Cardiac muscle cell (in vitro differentiated cells and primary cell): ENCODE data around the gene MYOCD. TPM values are rescaled to one million over a fixed set of nuclear protein-coding genes. Genes with fewer than 3 reads are reported as not detected.
"Not testable (repeated sequence)": the region's sequence is repeated elsewhere in the genome, so short reads cannot be mapped to it uniquely, and the experiment has no call there.

Source experiments
- DNase-seq, 2 donors: peaks; one replicate each; pipeline versions ENCODE4 v3.0.0 to v3.0.0-alpha.2; 2010 to 2017; ENCODE audit warnings: low read depth in 1 of 2, low spot score in 1 of 2
- H3K27ac ChIP-seq: fragments of 200-600 bp; sonication (generic); 2 replicates; pipeline ENCODE4 v1.5.1; 2016
- H3K27me3 ChIP-seq: fragments of 200-600 bp; sonication (generic); 2 replicates; pipeline ENCODE4 v1.6.0; 2016; ENCODE audit warnings: control low read depth
- H3K36me3 ChIP-seq: fragments of 200-600 bp; sonication (generic); 2 replicates; pipeline ENCODE4 v1.5.1; 2016; ENCODE audit warnings: control low read depth
- H3K4me1 ChIP-seq: fragments of 200-600 bp; sonication (generic); 2 replicates; pipeline ENCODE4 v1.8.1; 2017; ENCODE audit warnings: low read depth, mild to moderate bottlenecking, mixed run types
- H3K4me3 ChIP-seq: fragments of 200-600 bp; sonication (generic); 2 replicates; pipeline ENCODE4 v1.5.1; 2016; ENCODE audit warnings: mild to moderate bottlenecking
- H3K9me3 ChIP-seq: fragments of 200-600 bp; sonication (generic); 2 replicates; pipeline ENCODE4 v1.5.1; 2017; ENCODE audit warnings: low read depth, mild to moderate bottlenecking, control low read depth
- polyA plus RNA-seq: library from polyadenylated mRNA; unstranded; fragments of >200 nt; fragmentation: Nextera tagmentation; extraction: Ambion mirVana; gene quantifications from 2 replicates; pipeline ENCODE4 v1.2.1, GENCODE V29; 2016
- total RNA-seq: library from RNA; depleted of rRNA; stranded (reverse); fragments of >200 nt; gene quantifications from 2 replicates; pipeline ENCODE4 v1.2.3, GENCODE V29; 2016
- TF ChIP-seq, protein P1 (sequence below): IDR thresholded peaks from 2 replicates; pipeline ENCODE4 v1.5.1; 2012; ENCODE audit warnings: low read depth, mild to moderate bottlenecking, low read length

The MYOCD gene
- total and polyA plus RNA-seq, 2 experiments from 2014 or later = 70.8 to 160 TPM

DNA sequence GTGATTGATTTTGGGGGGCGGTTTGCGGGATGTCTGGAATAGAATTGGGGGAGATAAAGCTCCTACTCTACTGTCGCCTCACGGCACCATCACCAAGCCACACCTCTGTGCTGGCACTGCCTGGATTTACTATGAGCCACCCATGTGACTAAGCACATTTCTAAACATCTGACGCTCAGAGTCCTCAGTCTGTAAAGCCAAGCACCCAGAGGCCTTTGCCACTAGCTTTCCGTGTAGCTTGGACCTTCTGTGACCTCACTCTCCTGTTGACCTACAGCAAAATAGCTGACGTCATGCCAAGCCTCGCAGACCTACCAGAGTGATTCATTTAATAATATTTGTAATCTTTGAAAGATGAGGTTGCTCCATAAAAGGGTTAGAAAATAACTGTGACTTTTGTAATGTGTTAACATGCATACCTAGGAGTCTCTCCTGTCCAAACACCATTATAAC, 38.5 kb upstream of the MYOCD start:
- peak in 1 of 2 donors; percentile 60 for DNase-seq
- Histone ChIP-seq H3K27ac (peak overlapping the region; percentile 84), H3K4me1 (peaks cover 63% of the 10 kb centered on the region), H3K36me3 (no peaks in the 10 kb centered on the region), H3K4me3 (no peak overlapping the region), H3K9me3 (no peaks in the 10 kb centered on the region), H3K27me3 (no peaks in the 10 kb centered on the region)
- TF ChIP-seq, protein P1, sequence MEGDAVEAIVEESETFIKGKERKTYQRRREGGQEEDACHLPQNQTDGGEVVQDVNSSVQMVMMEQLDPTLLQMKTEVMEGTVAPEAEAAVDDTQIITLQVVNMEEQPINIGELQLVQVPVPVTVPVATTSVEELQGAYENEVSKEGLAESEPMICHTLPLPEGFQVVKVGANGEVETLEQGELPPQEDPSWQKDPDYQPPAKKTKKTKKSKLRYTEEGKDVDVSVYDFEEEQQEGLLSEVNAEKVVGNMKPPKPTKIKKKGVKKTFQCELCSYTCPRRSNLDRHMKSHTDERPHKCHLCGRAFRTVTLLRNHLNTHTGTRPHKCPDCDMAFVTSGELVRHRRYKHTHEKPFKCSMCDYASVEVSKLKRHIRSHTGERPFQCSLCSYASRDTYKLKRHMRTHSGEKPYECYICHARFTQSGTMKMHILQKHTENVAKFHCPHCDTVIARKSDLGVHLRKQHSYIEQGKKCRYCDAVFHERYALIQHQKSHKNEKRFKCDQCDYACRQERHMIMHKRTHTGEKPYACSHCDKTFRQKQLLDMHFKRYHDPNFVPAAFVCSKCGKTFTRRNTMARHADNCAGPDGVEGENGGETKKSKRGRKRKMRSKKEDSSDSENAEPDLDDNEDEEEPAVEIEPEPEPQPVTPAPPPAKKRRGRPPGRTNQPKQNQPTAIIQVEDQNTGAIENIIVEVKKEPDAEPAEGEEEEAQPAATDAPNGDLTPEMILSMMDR = no peak

DNA sequence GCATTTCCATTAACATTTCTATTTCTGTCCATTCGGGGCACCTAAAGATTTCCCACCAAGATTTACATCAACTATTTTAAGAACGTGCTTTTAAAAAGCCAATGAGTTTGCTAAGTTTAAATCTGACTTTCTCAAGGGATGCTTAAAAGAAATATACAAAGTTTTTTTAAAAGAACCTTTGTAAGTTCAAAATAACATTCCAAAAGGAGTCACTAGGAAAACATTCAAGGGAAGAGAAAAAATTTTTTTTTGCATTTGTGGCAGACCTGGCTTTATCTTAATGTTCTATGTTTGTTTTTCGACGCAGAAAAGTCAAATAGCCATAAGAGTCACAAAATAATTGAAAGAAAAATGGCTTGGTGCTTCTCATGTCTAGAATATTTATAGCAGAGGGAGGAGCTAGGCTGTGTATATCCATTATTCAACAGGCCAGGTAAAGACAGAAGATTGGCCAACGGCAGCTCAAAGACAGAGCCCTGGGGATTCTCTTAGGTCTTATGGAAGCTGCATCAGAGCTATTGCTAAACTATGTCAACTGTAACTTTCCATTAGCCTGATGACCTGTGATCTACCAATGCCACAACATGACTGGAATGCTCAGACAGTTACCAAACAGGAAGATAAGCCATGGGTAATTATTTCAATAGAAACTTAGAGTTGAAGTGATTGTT, 37.8 kb upstream of the MYOCD start:
- no peak for DNase-seq
- H3K27ac ChIP-seq = peak overlapping the region; percentile 84

DNA sequence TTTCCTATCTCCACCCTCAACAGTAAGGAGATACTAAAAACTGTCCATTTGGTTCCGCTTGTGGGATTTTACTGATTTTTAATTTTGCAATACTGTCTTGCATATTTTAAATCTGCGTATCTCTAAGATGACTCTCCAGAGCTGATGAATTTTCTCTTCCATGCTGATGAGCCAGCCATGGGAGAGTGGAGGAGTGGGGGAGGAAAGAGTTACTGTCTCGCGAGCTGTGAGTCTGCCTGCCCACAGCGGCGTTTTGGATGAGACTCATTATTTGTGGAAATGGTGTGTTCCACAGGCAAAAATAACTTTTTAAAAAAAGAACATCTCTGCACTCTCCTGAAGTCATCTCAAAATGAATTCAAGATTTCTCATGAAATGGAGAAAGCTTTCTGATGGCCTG, 34.6 kb upstream of the MYOCD start:
- H3K4me1 ChIP-seq = peaks cover 51% of the 10 kb centered on the region
- H3K27ac ChIP-seq = peak overlapping the region; percentile 85
- no peaks in the 10 kb centered on the region for H3K36me3 ChIP-seq
- TF ChIP-seq, protein P1 = no peak
- no peaks in the 10 kb centered on the region for H3K9me3 ChIP-seq
- no peak overlapping the region for H3K4me3 ChIP-seq
- no peak for DNase-seq
- H3K27me3 ChIP-seq = no peaks in the 10 kb centered on the region

More for the DNA sequence above, 37.8 kb upstream of the MYOCD start:
- Histone ChIP-seq H3K36me3 (no peaks in the 10 kb centered on the region), H3K4me3 (no peak overlapping the region), H3K27me3 (no peaks in the 10 kb centered on the region), H3K9me3 (no peaks in the 10 kb centered on the region), H3K4me1 (peaks cover 56% of the 10 kb centered on the region)
- TF ChIP-seq, protein P1 = no peak

DNA sequence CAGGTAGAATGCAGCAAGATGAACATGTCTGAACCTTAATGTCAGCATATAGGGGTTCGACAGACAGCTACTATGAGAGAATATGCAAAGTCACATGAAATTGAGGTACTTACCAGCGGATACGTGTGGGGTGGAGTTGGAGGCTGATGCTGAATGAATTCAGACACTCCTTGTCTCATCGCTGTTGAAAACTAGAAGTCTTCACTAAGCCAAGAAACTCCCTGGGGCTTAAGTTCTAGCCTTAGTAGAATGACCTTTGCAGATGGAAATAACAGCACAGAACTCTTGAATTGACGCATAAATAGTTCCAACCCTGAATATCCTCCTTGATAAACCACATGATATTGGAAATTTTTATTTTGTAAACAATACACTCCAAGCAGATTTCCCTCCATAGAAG, 32.9 kb upstream of the MYOCD start:
- H3K36me3 ChIP-seq = no peaks in the 10 kb centered on the region
- TF ChIP-seq, protein P1 = no peak
- H3K4me1 ChIP-seq = peaks cover 49% of the 10 kb centered on the region
- no peak for DNase-seq
- no peaks in the 10 kb centered on the region for H3K9me3 ChIP-seq
- H3K27me3 ChIP-seq = no peaks in the 10 kb centered on the region
- H3K27ac ChIP-seq = no peak overlapping the region
- no peak overlapping the region for H3K4me3 ChIP-seq

DNA sequence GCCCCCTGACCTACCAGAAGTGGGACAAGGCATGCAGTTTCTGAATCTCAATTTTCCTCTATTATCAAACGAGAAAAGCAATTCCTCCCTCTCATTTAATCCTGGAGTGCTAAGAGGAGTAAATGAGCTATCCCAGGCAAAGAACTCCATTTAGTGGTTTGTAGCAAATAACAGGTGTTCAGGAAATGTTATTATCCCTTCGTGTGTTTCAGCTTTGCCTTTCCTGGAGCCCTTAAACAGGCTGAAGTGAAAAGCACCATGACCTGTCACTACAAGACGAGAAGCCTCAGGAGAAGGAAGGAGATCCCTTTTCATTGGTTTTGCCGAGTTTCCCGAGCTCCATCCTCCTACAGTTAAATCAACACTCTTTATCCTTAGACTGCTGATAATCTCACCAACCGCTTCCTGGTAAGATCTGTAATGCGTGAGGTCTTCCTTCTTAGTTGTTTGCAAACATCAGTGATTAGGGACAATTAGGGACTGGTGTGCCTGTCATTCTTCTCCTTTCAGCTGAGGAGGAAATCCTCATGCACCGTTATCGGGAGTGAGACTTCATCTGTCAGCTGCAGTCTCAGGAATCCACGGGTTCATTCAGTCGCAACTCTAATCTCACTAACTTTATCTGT, 30.8 kb upstream of the MYOCD start:
- H3K4me3 ChIP-seq = no peak overlapping the region
- H3K4me1 ChIP-seq = peaks cover 36% of the 10 kb centered on the region
- TF ChIP-seq, protein P1 = no peak
- H3K27me3 ChIP-seq = no peaks in the 10 kb centered on the region
- no peaks in the 10 kb centered on the region for H3K9me3 ChIP-seq
- peak overlapping the region; percentile 77 for H3K27ac ChIP-seq
- no peaks in the 10 kb centered on the region for H3K36me3 ChIP-seq
- peak; percentile 9 to 46 for DNase-seq

DNA sequence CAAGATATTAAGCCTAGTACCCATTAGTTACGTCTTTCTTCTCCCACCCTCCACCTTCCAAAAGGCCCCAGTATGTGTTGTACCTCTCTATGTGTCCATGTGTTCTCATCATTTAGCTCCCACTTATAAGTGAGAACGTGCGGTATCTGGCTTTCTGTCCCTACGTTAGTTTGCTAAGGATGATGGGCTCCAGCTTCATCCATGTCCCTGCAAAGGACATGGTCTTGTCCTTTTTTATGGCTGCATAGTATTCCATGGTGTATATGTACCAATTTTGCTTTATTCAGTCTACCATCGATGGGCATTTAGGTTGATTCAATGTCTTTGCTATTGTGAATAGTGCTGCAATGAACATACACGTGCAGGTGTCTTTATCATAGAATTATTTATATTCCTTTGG, 29.7 kb upstream of the MYOCD start:
- not testable (repeated sequence) for H3K36me3 ChIP-seq, DNase-seq, H3K27me3 ChIP-seq, H3K4me3 ChIP-seq, H3K27ac ChIP-seq, H3K9me3 ChIP-seq
- H3K4me1 ChIP-seq = peaks cover 25% of the 10 kb centered on the region
